IMR-90 (cell line): ENCODE measurements around the gene MIER1. TPM values are rescaled to one million over a fixed set of nuclear protein-coding genes. Genes with fewer than 3 reads are reported as not detected.

Experiments used
- ATAC-seq: fragments of 200-7000 bp; cut with Tn5 transposase; 2 replicates; pipeline ENCODE4 v1.9.1; 2020; ENCODE audit warnings: low read depth, mild to moderate bottlenecking, moderate library complexity
- BruUV-seq: library from RNA; stranded (reverse); fragments of 400-500 nt; replicated peaks from 2 replicates; lab custom pipeline; 2021; lab: Mats Ljungman, UMichigan
- CTCF ChIA-PET: fragments of 300-600 bp; formaldehyde crosslinking; extraction: SDS; loops from one replicate; lab custom pipeline; 2021; ENCODE audit warnings: antibody characterized with exemption; lab: Yijun Ruan, JAX
- POLR2A ChIA-PET: fragments of 300-600 bp; sonication (Branson Sonifier 250); formaldehyde crosslinking; loops from one replicate; lab custom pipeline; 2022; ENCODE audit warnings: antibody characterized with exemption; ENCODE audit not compliant: unreplicated experiment; lab: Charles Lee
- DNase-seq: peaks from one replicate; pipeline ENCODE4 v3.0.0; 2013
- H2AFZ ChIP-seq: replicated peaks from 2 replicates; pipeline ENCODE3; 2013; ENCODE audit warnings: low read length, mild to moderate bottlenecking; ENCODE audit not compliant: poor library complexity
- H2AK5ac ChIP-seq: 2 replicates; pipeline ENCODE4 v1.6.1; 2013; ENCODE audit warnings: low read depth, low read length, inconsistent platforms
- H2AK9ac ChIP-seq: replicated peaks from 2 replicates; pipeline ENCODE3; 2013; ENCODE audit warnings: mild to moderate bottlenecking, low read depth, low read length, moderate library complexity; ENCODE audit not compliant: poor library complexity
- H2BK120ac ChIP-seq: 2 replicates; pipeline ENCODE4 v1.6.1; 2013; ENCODE audit warnings: low read depth, low read length, inconsistent platforms
- H2BK15ac ChIP-seq: 3 replicates; pipeline ENCODE4 v1.6.1; 2013; ENCODE audit warnings: low read depth, low read length, inconsistent platforms
- H2BK20ac ChIP-seq: 2 replicates; pipeline ENCODE4 v1.6.1; 2013; ENCODE audit warnings: low read depth, mild to moderate bottlenecking, inconsistent platforms, low read length, moderate library complexity
- H2BK5ac ChIP-seq: 2 replicates; pipeline ENCODE4 v1.6.1; 2013; ENCODE audit warnings: mild to moderate bottlenecking, low read depth, low read length, inconsistent platforms; ENCODE audit not compliant: poor library complexity, severe bottlenecking
- H3K14ac ChIP-seq: replicated peaks from 2 replicates; pipeline ENCODE4 v1.6.1; 2013; ENCODE audit warnings: low read depth, low read length, inconsistent platforms
- H3K18ac ChIP-seq: 2 replicates; pipeline ENCODE4 v1.6.1; 2013; ENCODE audit warnings: low read depth, low read length, control low read depth
- H3K23ac ChIP-seq: 2 replicates; pipeline ENCODE4 v1.6.1; 2013; ENCODE audit warnings: low read depth, low read length, inconsistent platforms
- H3K27ac ChIP-seq: 2 replicates; pipeline ENCODE4 v1.5.1; 2013; ENCODE audit warnings: mild to moderate bottlenecking, control low read depth, low read length; ENCODE audit not compliant: insufficient read depth
- H3K27me3 ChIP-seq: 2 replicates; pipeline ENCODE4 v1.6.1; 2013; ENCODE audit warnings: low read length; ENCODE audit not compliant: control insufficient read depth, insufficient read depth
- H3K36me3 ChIP-seq: 2 replicates; pipeline ENCODE4 v1.6.1; 2013; ENCODE audit warnings: low read length, mixed read lengths; ENCODE audit not compliant: control insufficient read depth, insufficient read depth
- H3K4ac ChIP-seq: 2 replicates; pipeline ENCODE4 v1.6.1; 2013; ENCODE audit warnings: low read depth, low read length, inconsistent platforms
- H3K4me1 ChIP-seq: 2 replicates; pipeline ENCODE4 v1.6.1; 2013; ENCODE audit warnings: low read length, mixed read lengths; ENCODE audit not compliant: control insufficient read depth, insufficient read depth
- H3K4me2 ChIP-seq: 2 replicates; pipeline ENCODE4 v1.6.1; 2013; ENCODE audit warnings: low read depth, mild to moderate bottlenecking, control low read depth, low read length, moderate library complexity
- H3K4me3 ChIP-seq: 2 replicates; pipeline ENCODE4 v1.5.1; 2013; ENCODE audit warnings: low read depth, mild to moderate bottlenecking, control low read depth, low read length, moderate library complexity; ENCODE audit not compliant: insufficient read depth
- H3K56ac ChIP-seq: 2 replicates; pipeline ENCODE4 v1.6.1; 2013; ENCODE audit warnings: low read length, inconsistent platforms; ENCODE audit not compliant: insufficient read depth; ENCODE audit errors: extremely low read depth
- H3K79me1 ChIP-seq, 2 experiments: 2 replicates each; pipeline ENCODE4 v1.6.1; 2013; ENCODE audit warnings: low read length in 2 of 2, inconsistent platforms in 1 of 2, low read depth in 1 of 2
- H3K9ac ChIP-seq: 2 replicates; pipeline ENCODE4 v1.6.1; 2013; ENCODE audit warnings: low read depth, low read length, control low read depth
- H3K9me1 ChIP-seq: 2 replicates; pipeline ENCODE4 v1.6.1; 2013; ENCODE audit warnings: low read length, inconsistent platforms; ENCODE audit not compliant: insufficient read depth
- H3K9me3 ChIP-seq: 2 replicates; pipeline ENCODE4 v1.6.1; 2013; ENCODE audit warnings: low read length; ENCODE audit not compliant: control insufficient read depth, insufficient read depth
- H4K20me1 ChIP-seq: 2 replicates; pipeline ENCODE4 v1.6.1; 2013; ENCODE audit warnings: low read length, inconsistent platforms; ENCODE audit not compliant: insufficient read depth
- H4K5ac ChIP-seq: 2 replicates; pipeline ENCODE4 v1.6.1; 2013; ENCODE audit warnings: mild to moderate bottlenecking, low read depth, low read length, control low read depth
- H4K8ac ChIP-seq, 2 experiments: 2 replicates each; pipeline ENCODE4 v1.6.1; 2013; ENCODE audit warnings: low read depth in 2 of 2, low read length in 2 of 2, control low read depth in 1 of 2, inconsistent platforms in 1 of 2
- H4K91ac ChIP-seq: 2 replicates; pipeline ENCODE4 v1.6.1; 2013; ENCODE audit warnings: low read depth, low read length, inconsistent platforms; ENCODE audit not compliant: insufficient read depth
- BHLHE40 ChIP-seq: fragments of 150-350 bp; IDR thresholded peaks from 2 replicates; pipeline ENCODE4 v1.6.1; 2016; ENCODE audit warnings: mild to moderate bottlenecking, low read depth, low read length
- FOS ChIP-seq: fragments of 150-350 bp; IDR thresholded peaks from 2 replicates; pipeline ENCODE4 v1.6.1; 2016; ENCODE audit warnings: low read depth, low read length
- RFX5 ChIP-seq: IDR thresholded peaks from 2 replicates; pipeline ENCODE4 v1.8.0; 2012; ENCODE audit warnings: low read depth, mild to moderate bottlenecking, low read length, moderate library complexity
- WGBS, 2 experiments: methylation state at CpG; one replicate each; pipeline versions ENCODE4 v1.1.5 to v1.1.7; 2013; ENCODE audit warnings: missing lambda C conversion rate in 2 of 2; ENCODE audit not compliant: insufficient read length in 1 of 2; ENCODE audit errors: extremely low coverage in 2 of 2; 5-methylcytosine and 5-hydroxymethylcytosine counted together
- dilution Hi-C: fragments of 300-500 bp; cut with HindIII; formaldehyde crosslinking; loops from one replicate; pipeline ENCODE4 v1.14.3; 2018; ENCODE audit warnings: low sequenced_read_pairs; ENCODE audit not compliant: unreplicated experiment
- in situ Hi-C: fragments of 300-500 bp; cut with MboI; formaldehyde crosslinking; loops from 3 replicates; pipeline ENCODE4 v1.14.3; 2019; ENCODE audit warnings: low sequenced_read_pairs, inconsistent platforms, mixed read lengths
- intact Hi-C: fragments of 100-400 bp; cut with micrococcal nuclease; formaldehyde crosslinking; loops from 2 replicates; pipeline ENCODE4 v1.10.0; 2022
- polyA plus RNA-seq, 3 experiments: library from polyadenylated mRNA; depleted of rRNA; stranded (reverse); fragments of >200 nt; gene quantifications; 2 replicates each; pipeline ENCODE4 v1.2.3, GENCODE V29; 2012; ENCODE audit warnings: low replicate concordance in 1 of 3
- total RNA-seq: library from RNA; depleted of rRNA; stranded (reverse); fragments of >200 nt; gene quantifications from 2 replicates; pipeline ENCODE4 v1.2.3, GENCODE V29; 2012
- TF ChIP-seq, protein P1 (sequence below): conservative IDR thresholded peaks from 2 replicates; pipeline ENCODE4 v1.5.1; 2012; ENCODE audit warnings: mild to moderate bottlenecking, low read depth, low read length, improper control_type of control experiment

Gene MIER1
- total and polyA plus RNA-seq, 2 of the 4 experiments (the other 2 are of a cell fraction): 5.0 to 11.5 TPM

DNA sequence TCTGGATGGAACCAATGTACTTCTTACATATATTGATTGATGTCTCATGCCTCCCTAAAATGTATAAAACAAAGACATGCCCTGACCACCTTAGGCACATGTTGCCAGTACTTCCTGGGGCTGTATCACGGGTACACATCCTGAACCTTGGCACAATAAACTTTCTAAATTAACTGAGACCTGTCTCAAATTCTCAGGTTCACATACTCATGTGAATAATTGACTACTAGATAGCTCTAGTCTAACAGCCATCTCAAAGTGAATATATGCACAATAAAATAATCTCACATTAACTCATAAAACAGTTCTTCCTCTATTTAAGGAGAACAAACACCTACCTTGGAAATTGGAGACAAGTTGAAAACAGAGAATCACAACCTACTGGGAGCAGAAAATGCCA, 5.7 kb upstream of the MIER1 start:
- peaks cover 7 to 17% of the 10 kb centered on the region in 2 experiments; a peak in 3 of 4 replicates for H3K79me1 ChIP-seq
- no peak for ATAC-seq
- H2BK15ac ChIP-seq: no peak overlapping the region
- H3K36me3 ChIP-seq: no peaks in the 10 kb centered on the region
- no peak overlapping the region for H3K23ac ChIP-seq
- no peak overlapping the region for H4K91ac ChIP-seq
- no peaks in the 10 kb centered on the region for H3K9me1 ChIP-seq
- BruUV-seq: no TSS peak
- DNase-seq: no peak
- no peak overlapping the region for H4K5ac ChIP-seq
- WGBS, 2 experiments: 100% methylated on average over 1 of the region's 1 CpG; no CpG with 5 or more reads in 1 of the 2 experiments
- H3K27me3 ChIP-seq: no peaks in the 10 kb centered on the region
- in situ Hi-C loops (no loop called here), dilution Hi-C loops (no loop called here), intact Hi-C loops (no loop called here)
- TF ChIP-seq, protein P1, sequence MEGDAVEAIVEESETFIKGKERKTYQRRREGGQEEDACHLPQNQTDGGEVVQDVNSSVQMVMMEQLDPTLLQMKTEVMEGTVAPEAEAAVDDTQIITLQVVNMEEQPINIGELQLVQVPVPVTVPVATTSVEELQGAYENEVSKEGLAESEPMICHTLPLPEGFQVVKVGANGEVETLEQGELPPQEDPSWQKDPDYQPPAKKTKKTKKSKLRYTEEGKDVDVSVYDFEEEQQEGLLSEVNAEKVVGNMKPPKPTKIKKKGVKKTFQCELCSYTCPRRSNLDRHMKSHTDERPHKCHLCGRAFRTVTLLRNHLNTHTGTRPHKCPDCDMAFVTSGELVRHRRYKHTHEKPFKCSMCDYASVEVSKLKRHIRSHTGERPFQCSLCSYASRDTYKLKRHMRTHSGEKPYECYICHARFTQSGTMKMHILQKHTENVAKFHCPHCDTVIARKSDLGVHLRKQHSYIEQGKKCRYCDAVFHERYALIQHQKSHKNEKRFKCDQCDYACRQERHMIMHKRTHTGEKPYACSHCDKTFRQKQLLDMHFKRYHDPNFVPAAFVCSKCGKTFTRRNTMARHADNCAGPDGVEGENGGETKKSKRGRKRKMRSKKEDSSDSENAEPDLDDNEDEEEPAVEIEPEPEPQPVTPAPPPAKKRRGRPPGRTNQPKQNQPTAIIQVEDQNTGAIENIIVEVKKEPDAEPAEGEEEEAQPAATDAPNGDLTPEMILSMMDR: no peak
- no peak for TF ChIP-seq FOS
- no peak for TF ChIP-seq RFX5
- no peak for TF ChIP-seq BHLHE40
- H2AK5ac ChIP-seq: no peak overlapping the region
- no peak overlapping the region for H3K18ac ChIP-seq
- H3K4me2 ChIP-seq: no peak overlapping the region
- H3K56ac ChIP-seq: no peak overlapping the region
- no peak overlapping the region for H3K14ac ChIP-seq
- no peak overlapping the region for H2BK120ac ChIP-seq
- no peak overlapping the region for H3K4ac ChIP-seq
- ChIA-PET POLR2A (no interaction called here), CTCF (no interaction called here)
- no peak overlapping the region for H2BK5ac ChIP-seq
- H3K4me1 ChIP-seq: no peaks in the 10 kb centered on the region
- no peak overlapping the region for H2AK9ac ChIP-seq
- H3K9ac ChIP-seq: no peak overlapping the region
- H4K8ac ChIP-seq: no peak overlapping the region
- no peak overlapping the region for H3K4me3 ChIP-seq
- H4K20me1 ChIP-seq: no peaks in the 10 kb centered on the region
- H2AFZ ChIP-seq: no peak overlapping the region
- no peak overlapping the region for H3K27ac ChIP-seq
- H2BK20ac ChIP-seq: no peak overlapping the region
- no peaks in the 10 kb centered on the region for H3K9me3 ChIP-seq
